HG03469 (cell line): ENCODE data around the gene LCE7A.

Experiments
- ATAC-seq: cut with Tn5 transposase; IDR thresholded peaks from one replicate; pipeline ENCODE4 v1.9.1; 2021; ENCODE audit warnings: mild to moderate bottlenecking, moderate library complexity, moderate number of reproducible peaks; ENCODE audit not compliant: unreplicated experiment

The LCE7A gene, protein sequence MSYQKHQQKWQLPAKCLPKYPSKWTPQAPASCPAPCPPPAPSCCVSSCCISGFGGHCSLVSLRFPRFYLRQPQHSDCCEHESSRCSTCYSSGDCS

GRCh38 chr1:152859696-152860095, at the start of gene LCE7A:
Gene LCE7A, plus strand, starts transcription at chr1:152859996. Its CDS starts 702 bp downstream, at chr1:152860698.
- ATAC-seq, result no peak

- no peak for ATAC-seq
These were observed 48.7 kb upstream of the LCE7A start for GRCh38 chr1:152811050-152811449.

DNA sequence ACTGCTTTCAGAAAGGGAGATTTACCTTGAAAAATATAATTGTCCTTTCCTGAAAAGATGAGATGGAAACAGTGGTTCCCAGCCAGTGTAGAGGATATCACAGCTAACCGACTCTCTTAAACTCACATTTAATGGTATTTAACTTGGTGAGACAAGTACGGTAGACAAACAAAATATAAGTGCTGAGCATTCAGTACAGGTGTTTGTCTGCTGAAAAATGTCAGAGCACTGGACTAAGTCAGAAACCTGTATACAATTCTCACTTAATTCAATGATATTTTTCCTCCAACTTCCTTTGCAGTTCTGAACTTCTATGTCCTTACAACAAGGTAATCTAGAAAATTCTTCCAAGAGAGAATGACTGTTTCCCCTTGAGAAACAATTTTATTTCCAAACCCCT, 48.1 kb upstream of the LCE7A start, which contains the start of gene LCE1B:
Gene LCE1B (plus strand): TSS at position 301 of the 400 bp plus-strand sequence. CDS start 476 bp downstream, outside the sequence.
- ATAC-seq, result no peak

- ATAC-seq, result no peak
These were observed 42.5 kb upstream of the LCE7A start for GRCh38 chr1:152817309-152817708.

DNA sequence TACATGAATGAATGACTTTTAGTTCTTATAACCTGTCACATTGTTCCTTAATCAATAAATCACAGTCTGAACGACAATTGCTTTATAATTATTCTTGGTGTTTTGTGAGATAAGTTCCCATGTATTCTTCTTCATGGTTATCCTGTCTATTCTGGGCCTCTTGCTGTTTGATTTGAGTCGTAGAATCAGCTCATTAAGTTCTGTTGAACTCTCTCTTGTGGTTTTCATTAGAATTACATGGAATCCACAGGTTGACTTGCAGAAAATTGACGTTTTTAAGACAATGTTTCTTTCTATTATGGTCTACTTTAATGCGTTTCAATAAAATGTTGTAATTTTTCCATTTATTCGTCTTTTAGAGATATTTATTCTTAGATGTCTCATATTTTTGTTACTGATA, 36.5 kb upstream of the LCE7A start:
- ATAC-seq, result no peak

DNA sequence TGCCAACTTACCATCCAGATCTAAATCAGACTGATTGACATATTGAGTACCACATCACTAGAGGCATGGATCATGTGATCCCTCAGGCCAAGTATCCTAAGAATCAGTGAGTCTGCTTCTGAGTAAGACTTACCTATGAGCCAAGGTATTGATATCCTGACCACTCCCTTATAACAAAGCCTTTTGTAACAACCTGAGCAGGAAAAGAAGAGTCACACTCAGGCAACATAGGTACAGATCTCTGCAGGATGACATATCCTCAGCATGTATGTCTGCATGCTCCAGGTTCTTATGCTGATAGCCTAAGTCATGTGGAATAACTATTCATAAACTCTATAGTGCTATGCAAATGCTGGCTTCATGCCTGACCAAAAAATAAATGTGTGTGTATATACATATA, 34.8 kb upstream of the LCE7A start:
- ATAC-seq, result no peak

- ATAC-seq, result no peak
These were observed 32.6 kb upstream of the LCE7A start, which contains the start of gene LCE1A for GRCh38 chr1:152827173-152827572. Gene LCE1A, plus strand, starts transcription at chr1:152827473. Its CDS starts 0 bp downstream, at chr1:152827473.

- ATAC-seq, result no peak
These were observed 22.9 kb upstream of the LCE7A start for GRCh38 chr1:152836870-152837269.

DNA sequence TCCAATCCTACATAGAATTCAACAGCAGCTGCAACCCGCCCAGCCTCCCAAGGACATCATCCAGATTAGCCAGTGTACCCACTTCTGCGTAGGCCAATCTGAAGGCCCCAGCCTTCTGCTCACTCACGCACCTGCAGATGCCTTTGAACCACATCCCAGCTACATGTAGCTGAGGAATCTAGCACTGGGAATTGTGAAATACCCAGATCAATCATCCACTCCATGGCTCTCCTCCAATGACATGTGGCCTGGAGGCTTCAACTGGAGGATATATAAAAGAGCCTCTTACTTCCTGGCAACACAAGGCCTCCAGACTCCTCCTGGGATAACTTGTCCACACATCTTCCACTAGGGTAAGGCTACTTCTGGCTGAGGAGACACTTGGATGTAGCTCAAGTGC, 17.2 kb upstream of the LCE7A start, which contains the start of gene LCE6A:
Gene LCE6A (plus strand): TSS at position 301 of the 400 bp plus-strand sequence. CDS start 665 bp downstream, outside the sequence.
- no peak for ATAC-seq

DNA sequence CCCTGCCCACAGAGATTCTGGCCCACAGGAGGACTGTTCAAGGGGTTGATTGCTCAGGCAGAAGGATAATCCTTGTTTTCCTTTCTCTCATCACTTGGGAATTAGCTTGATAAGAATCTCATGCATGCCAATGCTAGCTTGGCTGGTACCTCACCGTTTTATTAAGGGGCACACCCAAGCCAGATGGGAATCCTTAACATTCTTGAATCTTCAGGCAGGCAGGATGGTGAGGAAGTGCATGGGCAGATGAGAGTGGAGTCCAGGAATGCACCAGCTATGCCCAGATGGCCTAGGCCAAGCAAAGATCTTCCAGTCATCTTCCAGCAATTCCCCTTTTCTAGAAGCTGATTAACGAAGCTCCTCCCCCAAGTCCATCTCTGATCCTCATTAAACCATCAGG, 4.1 kb upstream of the LCE7A start:
- no peak for ATAC-seq

DNA sequence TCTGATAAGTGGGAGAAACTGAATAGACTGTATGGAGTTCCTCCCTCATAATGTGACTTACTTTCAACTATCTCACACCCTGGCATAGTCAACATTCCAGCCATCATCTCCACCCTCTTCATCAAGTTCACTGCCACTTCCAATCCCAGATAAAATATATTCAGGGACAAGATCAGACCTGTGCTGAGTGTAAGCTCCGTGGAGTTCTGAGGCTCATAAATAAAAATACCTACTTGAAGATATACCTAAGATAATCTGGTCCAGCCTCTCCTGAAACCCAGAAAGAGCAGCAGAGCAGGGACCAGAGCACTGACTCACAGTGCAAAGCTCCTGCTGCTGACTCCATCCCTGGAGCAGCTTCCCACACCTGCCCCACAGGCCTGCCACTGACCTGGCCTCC, 1.7 kb upstream of the LCE7A start:
- ATAC-seq, result no peak

DNA sequence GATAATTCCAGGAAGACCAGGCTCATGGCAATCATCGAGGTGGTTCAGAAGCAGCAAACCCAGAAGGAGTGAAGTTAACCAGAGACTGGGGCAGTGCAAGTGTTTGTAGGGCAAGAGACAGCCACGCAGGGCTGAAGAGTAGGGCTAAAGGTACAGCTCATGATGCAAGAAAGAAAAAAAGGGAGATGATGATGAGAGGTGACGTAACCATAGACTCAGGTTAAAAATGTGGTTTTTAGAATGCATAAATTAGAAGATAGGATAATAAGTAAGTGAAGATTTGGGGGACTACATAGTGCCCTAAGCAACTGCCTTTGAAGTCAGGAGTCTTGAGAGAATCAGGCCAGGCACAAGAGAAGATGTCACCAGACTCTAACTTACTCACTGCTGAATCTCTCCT, 333 bp downstream of the LCE7A start:
- ATAC-seq, result no peak

- no peak for ATAC-seq
These were observed 1.6 kb downstream of the LCE7A start for GRCh38 chr1:152861374-152861773.

DNA sequence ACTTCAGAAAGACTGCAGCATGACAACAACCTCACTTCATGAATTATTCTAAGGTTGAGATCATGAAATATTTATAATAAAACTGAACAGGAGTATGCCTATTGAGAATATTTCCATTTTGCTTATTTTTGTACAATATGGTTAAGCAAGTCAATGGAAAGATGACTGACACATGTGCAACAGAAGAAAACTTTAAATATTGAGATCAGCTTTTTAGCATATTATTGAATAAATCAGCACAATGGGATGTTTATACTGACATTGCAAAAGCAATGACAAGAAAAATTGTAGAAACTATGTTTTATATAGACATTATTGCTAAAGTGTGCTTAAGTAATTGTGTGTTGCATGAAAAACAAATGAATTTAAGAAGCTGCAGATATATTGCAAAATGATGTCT, 4.6 kb downstream of the LCE7A start:
- ATAC-seq, result no peak

DNA sequence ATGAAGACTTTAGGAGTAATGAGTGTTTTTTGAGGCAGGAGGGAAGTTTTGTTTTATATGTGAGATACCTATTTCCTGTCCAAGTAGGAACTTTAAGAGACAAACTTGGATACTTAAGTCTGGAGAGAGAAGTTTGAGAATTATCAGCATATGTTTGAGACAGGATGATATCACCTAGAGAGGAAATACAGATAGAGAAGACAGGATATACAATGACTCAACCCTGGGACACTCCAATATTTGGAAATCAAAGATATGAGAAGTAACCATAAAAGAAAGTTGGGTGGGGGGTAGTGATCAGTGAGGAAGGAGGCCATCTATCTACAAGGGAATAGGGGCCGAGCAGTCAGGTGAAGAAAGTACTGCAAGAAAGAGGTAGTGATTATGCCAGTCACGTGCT, 6.5 kb downstream of the LCE7A start:
- ATAC-seq, result no peak

DNA sequence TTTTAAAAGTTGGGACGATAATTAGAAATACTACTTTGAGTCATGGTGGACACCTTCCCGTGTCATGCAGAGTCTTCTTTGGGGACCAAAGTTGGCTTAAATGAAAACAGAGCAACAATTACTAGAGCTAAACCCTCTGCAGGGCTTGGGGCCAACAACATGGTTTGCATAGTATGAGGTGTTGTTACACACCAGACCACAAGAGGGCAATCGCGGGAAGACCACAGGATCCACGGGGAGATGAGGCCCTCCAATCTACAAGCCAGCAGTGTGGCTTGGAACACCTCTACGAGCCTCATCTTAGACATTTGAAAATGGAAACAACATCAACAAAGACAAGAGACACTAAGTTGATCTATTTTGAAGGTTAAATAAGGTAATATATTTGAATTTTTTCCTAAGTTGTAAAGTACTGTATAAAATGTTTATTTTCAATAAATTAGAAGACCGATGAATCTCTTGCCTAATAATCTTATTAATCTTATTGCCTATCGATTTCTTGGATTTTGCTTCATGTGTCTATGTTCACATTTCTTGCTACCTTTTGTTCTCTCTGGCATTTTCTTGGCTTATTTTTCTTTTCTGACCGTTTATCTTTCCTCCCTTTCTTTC, 10.1 kb downstream of the LCE7A start:
- no peak for ATAC-seq

DNA sequence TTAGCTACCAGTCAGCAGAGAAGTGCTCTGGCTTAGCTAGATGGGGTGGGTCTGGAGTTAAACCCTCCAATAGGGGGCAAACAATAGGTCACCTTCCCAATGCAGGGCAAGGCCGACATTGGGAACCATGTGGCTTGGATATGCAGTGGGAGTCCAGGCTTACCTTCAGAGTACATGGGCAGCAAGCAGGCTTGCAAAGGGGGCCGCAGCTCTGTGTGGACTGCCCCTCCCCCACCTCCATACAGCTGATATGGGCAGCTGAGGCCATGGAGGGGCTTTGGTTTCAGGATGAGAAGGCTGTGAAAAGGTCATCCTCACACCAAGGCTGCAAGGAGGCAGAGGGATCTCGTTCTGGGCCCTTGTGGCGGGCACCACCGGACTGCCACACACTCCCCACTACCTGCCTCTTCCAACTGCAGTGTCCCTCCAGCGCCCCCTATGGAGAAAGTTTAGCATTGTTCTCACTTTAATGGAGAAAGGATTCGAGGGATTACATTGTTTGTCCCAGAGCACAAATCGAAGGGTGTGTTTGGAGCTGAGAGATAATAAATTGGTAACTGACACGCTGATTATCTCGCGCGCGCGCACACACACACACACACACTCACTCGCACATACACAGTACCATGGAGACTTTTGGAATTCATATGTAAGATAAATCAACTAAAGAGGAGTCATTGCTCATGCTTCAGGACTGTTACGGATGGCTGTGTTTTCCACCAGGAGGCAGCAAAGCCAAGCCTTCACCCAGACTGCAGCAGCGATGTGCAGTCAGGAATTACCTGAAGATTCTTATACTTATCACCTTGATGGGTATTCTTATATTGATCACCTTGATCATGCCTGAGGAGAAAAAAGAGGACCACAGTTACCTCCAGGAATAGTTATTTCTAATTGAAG, 11.3 kb downstream of the LCE7A start:
- no peak for ATAC-seq

- ATAC-seq, result no peak
These were observed 11.9 kb downstream of the LCE7A start for GRCh38 chr1:152871731-152872126.

GRCh38 chr1:152873495-152873894, 13.7 kb downstream of the LCE7A start:
- ATAC-seq, result no peak

DNA sequence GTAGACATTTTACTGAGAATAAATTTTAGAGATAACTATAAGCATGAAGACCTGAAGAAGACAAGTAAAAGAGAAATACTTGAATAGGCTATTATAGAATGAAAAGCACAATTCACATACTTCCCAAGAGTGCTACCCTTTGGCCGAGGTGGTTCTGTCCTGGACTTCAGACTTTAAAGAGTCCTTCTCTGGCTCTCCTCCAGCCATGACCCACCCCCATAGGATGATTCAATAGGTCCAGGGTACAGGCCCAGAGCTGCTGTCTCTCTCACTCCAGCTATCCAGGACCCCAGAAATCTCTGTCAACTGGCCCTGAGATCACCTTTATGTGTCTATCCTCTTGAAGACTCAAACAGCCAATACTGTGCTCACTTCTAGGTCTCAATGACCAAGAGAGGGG, 17.0 kb downstream of the LCE7A start:
- no peak for ATAC-seq

DNA sequence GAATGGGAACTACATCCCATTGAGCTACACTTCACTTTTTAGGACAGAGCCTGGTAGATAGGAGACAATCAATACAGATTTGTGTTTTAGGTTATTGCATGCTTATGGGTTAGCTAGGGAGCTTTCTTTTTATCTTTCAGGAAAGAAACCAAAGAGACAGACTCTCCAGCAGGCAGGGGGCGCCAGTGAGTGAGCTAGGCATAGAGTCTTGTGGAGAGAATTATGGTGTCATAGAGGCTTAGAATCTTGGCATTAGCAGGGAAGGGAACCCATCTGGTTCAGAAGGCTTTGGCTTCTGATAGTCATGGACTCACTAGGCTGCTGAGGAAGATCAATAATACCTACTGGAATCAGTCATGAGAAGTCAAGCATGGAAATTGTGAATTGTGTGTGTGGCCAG, 18.2 kb downstream of the LCE7A start, which contains the start of gene SMCP:
Gene SMCP (plus strand): TSS at position 281 of the 400 bp plus-strand sequence. CDS start 6,101 bp downstream, outside the sequence.
- ATAC-seq, result no peak
